NCI-H2227 (cell line): Measurements from ENCODE around the gene NLGN4Y.
"Not testable (repeated sequence)": the region's sequence is repeated elsewhere in the genome, so short reads cannot be mapped to it uniquely, and the experiment has no call there.

Source experiments
- DNase-seq: peaks from one replicate; lab custom pipeline; 2025; ENCODE audit not compliant: unreplicated experiment; lab: John Stamatoyannopoulos, UW

The NLGN4Y gene

GRCh38 chrY:14834103-14835060 lies 310.1 kb downstream of the NLGN4Y start:
- no peak for DNase-seq

GRCh38 chrY:14837466-14837865 lies 313.1 kb downstream of the NLGN4Y start:
- DNase-seq, result no peak

GRCh38 chrY:14850734-14851133 lies 326.4 kb downstream of the NLGN4Y start:
- DNase-seq, result no peak

- no peak for DNase-seq
These were observed 336.1 kb downstream of the NLGN4Y start for GRCh38 chrY:14860448-14860847.

- not testable (repeated sequence) for DNase-seq
These were observed 336.7 kb downstream of the NLGN4Y start for GRCh38 chrY:14861033-14861432.

- DNase-seq, result no peak
These were observed 347.6 kb downstream of the NLGN4Y start for GRCh38 chrY:14871971-14872370.
